CD4-positive, alpha-beta T cell treated with Interleukin-17A for 1 hour (primary cell): ENCODE measurements around the gene AGBL5.
A peak's percentile ranks its signal among the peaks of the same experiment; 100 is the strongest.

ENCODE experiments used
- DNase-seq: peaks from one replicate; pipeline ENCODE4 v3.0.0-alpha.2; 2020

AGBL5 gene

DNA sequence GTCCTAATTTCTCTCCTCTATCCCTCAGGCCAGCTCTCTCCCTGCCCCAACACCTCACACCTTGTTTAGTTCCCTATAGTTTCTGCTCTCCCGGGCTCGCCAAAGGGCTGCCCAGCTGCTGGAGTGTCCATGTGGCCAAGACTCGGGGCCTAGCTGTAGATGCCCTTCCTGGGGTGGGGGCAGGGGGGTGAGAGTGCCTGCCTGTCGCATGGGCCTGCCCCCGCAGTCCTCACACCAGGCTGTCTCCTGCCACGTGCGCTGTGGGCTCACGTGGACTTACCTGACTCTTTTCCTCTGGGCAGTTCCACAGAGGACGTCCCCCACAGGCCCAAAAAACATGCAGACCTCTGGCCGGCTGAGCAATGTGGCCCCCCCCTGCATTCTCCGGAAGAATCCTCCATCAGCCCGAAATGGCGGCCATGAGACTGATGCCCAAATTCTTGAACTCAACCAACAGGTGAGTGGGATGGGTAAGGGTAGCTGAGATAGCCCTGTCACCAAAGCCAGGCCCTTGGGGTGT lies 26.1 kb upstream of the AGBL5 start:
- DNase-seq, result no peak

DNA sequence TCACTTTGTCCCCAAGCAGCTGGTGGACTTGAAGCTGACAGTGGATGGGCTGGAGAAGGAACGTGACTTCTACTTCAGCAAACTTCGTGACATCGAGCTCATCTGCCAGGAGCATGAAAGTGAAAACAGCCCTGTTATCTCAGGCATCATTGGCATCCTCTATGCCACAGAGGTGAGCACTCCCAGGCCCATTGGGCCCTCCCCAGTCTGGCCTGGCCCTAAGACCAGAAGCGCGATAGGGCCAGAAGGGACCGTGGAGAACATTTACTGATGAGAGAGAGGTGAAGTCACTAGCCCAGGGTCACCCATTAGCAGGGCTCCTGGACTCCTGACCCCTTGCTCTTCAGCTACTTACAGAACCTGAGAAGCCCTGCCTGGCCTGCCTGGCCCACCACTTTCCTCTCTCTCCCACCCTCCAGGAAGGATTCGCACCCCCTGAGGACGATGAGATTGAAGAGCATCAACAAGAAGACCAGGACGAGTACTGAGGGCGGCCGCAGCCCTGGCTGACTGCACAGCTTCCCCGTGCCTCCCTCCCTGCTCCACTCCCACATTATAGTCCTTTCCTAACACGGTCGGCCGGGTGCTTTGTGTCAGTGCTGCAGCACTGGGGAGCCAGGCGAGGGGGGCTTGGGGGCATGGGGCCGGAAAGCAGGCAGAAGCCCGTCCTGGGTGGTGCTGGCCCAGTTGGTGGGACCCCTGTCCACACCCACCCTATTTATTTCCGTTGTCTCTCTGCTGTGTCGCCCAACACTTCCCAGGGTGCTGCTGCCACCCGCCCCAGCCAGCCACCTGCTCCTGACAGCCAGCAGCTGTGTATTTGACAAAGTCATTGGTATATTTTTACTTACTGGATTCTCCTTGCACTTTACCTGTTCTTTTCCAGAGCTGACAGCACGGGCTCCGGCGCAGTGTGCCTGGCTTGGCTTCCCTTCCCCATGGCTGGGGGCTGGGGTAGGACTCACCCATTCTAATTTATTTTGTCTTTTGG lies 25.3 kb upstream of the AGBL5 start:
- no peak for DNase-seq

DNA sequence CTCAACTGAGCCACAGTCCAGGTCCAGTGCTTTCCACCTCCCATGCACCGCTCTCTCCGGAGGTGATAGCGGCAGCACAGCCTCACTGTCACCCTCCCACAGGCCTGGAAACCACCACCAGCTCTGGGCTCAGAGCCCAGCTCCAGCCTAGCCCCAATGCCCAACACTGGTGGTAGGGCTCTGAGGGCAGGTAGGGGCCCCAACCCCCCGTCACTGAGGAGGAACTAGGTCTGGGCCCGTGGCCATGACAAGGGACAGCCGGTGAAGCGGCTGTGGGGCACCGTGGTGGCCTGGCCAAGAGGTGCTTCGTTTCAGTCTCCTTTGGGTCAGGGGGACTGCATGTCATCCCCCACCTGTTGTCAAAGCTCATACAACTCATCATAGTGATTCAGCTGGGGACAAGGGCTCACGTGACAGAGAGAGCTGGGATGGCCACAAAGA lies 24.2 kb upstream of the AGBL5 start:
- DNase-seq, result no peak

DNA sequence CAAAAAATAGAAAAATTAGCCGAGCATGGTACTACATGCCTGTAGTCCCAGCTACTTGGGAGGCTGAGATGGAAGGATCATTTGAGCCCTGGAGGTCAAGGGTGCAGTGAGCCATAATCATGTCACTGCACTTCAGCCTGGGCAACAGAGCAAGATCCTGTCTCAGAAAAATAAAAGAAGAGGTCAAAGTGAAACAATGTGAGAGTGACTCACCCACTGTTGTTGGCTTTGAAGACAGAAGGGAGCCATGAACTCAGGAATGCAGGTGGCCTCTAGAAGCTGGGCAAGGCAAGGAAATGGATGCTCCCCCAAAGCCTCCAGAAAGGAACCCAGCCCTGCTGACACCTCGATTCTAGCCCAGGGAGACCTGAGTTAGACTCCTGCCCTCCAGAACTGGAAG lies 22.4 kb upstream of the AGBL5 start:
- no peak for DNase-seq

DNA sequence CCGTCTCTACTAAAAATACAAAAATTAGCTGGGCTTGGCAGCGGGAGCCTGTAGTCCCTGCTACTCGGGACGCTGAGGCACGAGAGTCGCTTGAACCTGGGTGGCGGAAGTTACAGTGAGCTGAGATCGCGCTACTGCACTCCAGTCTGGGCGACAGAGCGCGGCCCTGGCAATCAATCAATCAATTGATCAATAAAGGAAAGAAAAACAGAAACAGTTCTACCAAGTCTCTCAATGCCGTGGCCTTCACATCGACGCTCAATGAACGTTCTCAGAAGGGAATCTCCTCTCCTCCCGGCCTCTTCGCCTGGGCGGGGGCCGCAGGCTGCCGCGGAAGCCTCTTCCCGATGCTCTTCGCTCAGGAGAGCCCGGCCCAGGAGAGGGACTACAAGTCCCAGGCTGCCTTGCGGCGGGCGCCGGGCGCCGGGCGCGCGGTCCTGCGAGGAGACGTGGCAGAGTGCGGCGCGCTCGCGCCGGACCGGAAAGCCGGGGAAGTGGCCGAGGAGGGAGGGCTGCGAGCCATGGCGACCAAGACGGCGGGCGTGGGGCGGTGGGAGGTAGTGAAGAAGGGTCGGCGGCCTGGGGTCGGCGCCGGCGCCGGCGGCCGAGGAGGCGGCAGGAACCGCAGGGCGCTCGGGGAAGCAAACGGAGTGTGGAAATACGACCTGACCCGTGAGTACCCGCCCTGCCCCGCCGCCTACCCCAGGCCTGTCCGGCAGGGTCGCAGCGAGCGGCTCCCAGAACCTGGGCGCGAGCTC lies 18.8 kb upstream of the AGBL5 start, which contains the start of gene TMEM214:
Gene TMEM214 (plus strand): TSS at position 471 of the 758 bp plus-strand sequence. CDS start 51 bp downstream, at position 522.
- peak; percentile 80 for DNase-seq

DNA sequence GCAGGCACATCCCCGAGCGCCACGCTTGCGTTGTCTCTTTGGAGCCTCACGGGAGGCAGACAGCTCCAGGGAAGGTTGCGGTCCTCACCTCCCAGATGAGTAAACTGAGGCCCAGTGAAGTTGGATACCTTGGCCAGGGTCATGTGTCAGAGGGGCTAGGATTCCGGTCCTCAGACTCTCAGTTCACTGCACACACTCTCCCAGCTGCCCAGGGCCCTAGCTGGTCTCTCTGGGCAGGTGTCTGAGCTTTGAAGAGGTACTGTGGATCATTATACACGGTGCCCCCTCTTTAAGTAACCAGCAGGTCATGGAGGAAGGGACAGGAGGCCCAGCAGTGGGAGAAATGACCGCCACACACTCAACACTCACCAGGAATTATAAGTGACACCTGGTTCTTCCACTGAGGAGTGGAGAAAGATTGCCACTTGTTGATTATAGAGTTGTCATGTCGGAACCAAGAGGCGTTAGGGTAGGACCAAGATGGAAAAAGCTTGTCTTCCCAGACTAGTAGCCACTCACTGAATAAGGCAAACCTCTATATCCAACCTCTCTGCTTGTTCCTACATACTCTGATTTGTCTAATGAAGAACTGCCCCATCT lies 18.1 kb upstream of the AGBL5 start:
- peak; percentile 7 for DNase-seq

DNA sequence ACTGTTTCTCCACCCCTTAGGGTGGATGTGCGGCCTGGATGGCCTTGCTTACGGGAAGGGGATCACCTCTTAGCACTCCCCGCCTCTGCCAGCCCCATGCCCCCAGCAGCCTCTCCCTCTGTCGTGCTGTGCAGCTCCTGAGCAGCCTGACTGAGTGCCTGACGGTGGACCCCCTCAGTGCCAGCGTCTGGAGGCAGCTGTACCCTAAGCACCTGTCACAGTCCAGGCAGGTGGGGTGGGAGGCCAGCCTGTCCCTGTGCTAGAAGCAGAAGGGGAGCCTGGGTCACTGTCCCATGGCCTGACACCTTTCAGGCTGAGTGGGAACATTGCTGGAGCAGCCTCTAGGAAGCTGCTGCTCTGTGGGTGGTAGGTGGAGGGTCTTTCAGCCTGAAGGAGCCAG lies 13.5 kb upstream of the AGBL5 start:
- DNase-seq, result no peak

DNA sequence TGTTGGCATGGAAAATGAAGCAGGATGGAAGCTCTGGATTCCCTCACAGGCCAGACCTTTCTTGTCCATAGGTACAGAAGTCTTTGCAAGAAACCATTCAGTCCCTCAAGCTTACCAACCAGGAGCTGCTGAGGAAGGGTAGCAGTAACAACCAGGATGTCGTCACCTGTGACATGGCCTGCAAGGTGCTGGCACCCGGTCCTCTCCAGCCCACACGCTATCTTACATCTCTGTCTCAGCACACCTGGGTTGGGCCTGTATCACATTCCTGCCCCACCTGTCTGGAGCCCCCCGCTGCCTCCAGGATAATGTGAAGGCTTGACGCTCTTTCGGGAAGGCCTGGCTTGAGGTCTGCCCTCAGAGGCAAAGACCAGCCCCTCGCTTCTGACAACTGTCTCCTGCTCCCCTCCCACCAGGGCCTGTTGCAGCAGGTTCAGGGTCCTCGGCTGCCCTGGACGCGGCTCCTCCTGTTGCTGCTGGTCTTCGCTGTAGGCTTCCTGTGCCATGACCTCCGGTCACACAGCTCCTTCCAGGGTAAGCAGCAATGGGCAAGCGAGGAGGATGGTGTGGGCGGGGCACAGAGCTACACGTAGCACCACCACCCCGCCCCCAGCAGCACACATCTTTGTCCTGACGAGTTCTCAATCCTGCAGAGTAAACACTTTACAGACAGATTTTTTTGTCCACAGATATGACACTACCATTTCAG lies 12.7 kb upstream of the AGBL5 start:
- no peak for DNase-seq

DNA sequence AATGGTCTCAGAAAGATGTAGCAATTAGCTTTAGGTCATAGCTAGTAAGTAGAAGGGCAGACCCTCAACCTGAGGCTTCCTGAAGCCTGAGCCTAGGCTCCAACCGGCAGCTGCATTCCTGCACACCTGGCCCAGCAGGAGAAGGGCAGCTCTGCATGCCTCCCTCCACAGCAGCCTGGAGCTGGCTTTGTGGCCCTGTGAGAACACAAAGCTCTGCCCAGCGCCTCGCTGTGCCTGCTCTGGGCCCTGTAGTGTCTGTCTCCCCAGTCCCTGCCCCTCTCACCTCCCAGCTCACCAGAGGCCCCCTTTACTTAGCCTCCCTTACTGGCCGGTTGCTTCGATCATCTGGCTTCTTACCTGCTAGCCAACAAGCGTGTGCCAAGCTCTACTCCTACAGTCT lies 12.0 kb upstream of the AGBL5 start:
- no peak for DNase-seq

DNA sequence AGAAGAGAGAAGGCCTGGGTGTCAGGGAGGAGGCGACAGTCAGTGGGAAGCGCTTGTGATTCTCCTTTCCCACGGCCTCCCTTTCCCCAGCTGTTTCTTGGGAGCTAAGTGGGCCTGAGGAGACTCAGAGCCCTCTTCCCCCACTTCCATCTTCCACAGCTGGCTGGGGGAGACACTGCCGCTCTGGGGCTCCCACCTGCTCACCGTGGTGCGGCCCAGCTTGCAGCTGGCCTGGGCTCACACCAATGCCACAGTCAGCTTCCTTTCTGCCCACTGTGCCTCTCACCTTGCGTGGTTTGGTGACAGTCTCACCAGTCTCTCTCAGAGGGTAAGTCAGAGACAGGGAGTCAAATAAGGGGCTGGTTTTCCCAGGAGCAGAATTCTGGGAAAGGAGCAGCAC lies 11.6 kb upstream of the AGBL5 start:
- no peak for DNase-seq

DNA sequence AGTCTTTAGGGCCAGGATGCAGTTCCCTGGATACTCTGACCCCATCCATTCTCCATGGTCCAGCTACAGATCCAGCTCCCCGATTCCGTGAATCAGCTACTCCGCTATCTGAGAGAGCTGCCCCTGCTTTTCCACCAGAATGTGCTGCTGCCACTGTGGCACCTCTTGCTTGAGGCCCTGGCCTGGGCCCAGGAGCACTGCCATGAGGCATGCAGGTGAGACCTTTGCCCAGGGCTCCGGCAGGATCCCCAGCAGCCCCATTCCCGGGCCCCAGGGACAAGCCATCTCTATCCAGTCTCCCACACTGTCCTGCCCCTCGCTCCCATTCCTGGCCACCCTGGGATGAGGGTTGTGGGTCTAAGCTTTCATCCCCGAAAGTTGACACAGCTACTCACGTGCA lies 11.2 kb upstream of the AGBL5 start:
- no peak for DNase-seq

DNA sequence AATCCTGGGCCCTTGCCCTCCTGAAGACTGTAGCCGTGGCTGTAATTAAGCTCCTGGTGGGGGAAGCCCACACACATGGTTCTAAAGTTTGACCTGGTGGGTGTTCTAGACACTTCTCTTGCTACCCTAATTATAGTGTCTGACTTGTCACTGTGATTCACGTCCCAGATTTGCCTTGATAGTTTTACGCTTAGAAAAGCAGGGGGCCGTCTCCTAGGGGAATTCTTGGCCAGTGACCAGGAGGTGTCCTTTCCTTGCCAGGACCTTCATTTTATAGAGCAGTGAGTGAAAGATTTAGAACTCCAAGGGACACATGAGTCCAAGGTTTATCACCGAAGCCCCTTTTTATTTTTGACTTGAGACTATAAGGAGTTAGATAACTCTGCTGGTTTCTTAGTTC lies 9.7 kb upstream of the AGBL5 start:
- no peak for DNase-seq

DNA sequence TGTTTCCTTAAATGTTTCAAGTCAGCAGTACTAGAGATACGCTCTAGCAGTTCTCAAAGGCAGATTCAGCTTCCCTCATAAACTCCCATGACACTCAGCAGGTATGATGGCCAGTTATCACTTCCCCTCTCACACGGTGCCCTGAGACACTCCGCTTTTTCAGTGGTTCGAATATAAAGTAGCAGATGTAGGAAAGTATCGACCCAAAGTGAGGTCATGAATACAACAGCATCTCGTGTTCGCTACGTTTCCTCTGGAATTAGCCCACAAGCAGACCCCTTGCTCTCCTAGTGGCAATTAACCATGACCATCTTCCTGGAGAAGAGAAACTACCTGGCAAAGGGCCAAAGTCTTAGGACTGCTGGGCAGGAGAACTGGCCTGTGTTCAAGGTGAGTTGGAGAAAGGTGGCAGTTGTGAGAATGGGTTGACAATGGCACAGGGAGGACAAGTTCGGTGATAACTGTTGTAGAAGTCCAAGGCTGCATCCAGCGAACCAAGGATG lies 9.3 kb upstream of the AGBL5 start:
- no peak for DNase-seq

DNA sequence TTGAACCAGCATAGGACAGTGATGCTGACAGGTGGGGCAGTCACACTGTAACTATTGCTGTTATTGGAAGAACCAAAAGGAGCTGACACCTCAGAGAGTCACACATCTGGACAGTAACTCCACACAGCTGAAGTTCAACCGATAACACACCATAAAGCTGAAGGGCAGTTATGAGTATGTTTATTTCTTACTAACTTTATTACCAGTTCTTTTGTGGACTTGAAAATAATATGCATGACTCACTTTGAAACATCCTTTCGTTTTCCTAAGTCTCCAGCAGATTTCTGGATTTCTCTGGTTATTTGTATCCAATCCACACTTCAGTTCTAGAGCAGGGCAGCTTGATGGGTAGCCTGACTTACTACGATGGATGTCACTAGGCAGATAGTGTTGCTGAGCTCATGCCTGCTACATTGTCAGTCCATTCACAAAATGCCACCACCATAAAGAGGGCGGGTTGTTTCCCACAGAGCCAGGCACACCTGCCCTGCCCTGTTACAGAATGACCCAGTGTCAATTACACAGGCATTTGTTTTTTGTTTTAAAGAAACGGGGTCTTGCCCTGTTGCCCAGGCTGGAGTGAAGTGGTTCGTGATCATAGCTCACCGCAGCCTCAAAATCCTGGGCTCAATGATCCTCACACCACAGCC lies 8.4 kb upstream of the AGBL5 start:
- no peak for DNase-seq

DNA sequence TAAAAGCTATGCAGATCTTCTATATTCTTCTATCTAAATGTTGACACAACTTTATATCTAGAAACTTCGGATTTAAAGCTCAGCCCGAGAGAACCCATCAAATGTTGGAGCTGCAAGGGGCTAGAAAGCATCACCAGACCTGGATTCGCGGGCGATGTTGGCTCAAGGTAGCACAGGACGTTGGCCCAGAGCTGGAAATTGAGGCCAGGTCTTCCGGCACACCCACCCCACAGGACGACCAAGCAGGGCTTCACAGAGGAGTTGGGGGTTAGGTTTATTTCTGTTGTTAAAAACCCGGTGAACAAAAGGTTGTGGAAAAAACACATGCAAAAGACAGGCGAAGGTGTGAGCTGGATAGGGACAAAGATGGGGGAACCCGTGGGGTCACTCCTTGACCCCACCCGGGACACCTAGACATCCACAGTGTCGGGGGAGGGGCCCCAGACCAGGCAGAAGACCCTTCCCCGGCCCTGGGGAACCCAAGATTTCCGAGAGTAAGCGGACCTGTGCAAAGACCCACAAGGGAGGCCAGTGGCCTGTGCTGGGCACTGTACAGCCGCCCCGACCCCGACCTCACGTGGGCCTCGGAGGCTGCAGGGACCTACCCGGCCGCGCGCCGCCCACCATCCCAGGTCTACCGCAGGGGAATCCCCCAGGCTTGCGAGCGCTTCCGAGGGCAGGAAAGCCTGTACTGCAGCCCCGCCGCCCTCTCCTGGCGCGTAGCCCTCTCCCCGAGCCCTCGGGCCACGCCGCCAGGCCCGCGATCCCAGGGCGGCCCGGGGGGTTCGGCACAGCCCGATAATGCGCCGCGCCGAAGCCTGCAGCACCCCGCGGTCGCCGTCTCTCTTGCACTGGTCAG lies 1.8 kb upstream of the AGBL5 start:
- DNase-seq, result peak; percentile 72

DNA sequence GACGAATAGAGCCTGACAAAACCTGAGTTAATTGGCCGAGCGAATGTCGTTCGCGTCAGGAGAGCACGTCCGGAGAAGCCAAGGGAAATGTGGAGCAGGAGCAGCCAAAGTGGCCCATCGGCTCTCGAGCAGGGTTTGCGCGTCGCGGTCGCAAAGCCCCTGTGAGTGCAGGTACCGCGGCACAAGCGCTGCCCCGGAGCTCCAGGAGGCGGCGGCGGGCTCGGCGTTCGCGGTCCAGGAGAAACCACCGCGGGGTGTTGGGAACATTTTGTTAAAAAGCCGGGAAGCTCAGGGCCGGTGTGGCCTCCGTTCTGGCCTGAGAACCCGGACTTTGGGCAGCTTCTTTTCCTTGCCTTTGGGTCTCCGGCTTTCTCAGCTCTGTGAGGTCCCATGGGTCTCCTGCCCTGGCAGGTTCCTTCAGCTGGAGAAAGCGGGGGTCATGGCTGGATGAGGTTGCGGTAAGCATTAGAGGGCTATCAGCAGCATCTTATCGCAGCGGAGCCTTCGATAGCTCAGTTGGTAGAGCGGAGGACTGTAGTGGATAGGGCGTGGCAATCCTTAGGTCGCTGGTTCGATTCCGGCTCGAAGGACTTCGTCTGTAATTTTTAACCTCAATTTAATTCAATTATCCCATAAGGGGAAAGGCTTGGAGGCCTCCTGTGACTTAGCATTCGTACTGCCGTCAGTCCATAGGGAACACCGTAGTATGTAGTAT lies 1.0 kb upstream of the AGBL5 start:
- DNase-seq, result peak; percentile 96

DNA sequence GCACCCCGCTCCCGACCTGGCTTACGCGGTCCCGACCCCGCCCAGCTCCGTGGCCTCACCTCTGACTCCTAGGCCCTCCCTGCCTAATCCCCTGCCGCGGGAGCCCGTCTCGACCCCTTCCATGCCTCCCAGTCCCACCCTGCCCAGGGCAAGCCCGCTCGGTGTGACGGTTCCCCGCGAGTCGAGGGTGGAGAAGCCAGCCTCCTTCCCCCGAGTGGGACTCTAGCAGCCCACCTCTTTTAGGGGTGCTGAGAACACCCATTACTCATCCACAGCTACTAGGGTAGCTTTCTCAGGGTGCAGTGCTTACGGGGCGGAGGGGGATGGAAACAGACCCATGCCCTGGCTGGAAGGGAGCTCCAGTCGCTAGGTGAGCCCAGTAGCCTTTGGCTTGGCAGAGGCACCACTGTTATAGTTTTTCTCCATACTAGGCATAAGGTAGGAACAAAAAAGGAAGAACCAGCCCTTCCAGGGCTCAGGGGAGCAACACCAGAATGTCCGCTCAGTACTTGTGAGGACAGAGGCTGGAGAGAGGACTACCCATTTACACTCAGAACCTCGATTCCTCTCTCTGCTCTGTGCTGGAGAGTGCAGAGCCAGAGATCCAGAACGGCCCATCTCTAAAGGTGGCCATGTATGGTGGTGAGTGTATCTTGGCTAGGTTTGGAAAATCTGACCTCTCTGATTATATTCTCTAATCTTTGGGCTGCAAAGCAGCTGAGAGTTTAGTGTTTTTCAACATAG lies 606 bp downstream of the AGBL5 start:
- DNase-seq, result no peak

DNA sequence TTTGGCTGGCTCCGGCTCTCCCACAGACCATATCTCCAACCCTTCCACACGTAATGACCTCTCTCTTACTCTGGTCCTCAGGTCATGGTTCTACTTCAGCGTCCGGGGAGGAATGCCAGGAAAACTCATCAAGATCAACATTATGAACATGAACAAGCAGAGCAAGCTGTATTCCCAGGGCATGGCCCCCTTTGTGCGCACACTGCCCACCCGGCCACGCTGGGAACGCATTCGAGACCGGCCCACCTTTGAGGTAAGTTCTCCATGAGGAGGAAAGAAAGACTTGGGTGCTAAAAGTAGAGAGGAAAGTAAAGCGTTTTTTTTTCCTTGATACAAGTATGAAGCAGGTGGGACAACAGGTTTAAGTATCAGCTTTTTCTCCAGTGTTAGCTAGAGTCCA lies 1.9 kb downstream of the AGBL5 start:
- DNase-seq, result no peak

DNA sequence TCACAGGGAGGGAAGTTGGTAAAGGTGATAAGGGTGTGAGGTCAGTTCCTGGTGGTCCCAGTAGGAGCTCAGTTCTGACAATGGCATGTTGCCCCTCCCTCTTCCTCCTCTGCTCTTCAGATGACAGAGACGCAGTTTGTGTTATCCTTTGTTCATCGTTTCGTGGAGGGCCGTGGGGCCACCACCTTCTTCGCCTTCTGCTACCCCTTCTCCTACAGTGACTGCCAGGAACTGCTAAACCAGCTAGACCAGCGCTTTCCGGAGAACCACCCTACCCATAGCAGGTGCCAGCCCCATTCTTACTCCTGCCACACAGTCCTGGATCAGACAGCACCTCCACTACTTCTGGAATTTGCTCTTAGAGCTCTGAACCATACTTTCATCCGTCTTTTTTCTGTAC lies 2.3 kb downstream of the AGBL5 start:
- DNase-seq, result no peak
